SK-N-SH (cell line): Measurements from ENCODE around the gene EXOC6B. TPM values are rescaled to one million over a fixed set of nuclear protein-coding genes. Genes with fewer than 3 reads are reported as not detected.
"Not testable (repeated sequence)": the region's sequence is repeated elsewhere in the genome, so short reads cannot be mapped to it uniquely, and the experiment has no call there.

Experiments
- CTCF ChIA-PET: fragments of 300-600, 350-600 bp; formaldehyde crosslinking; extraction: SDS; loops from one replicate; lab custom pipeline; 2021; lab: Yijun Ruan, JAX
- POLR2A ChIA-PET: fragments of 350-600 bp; sonication (Branson Sonifier 250); formaldehyde crosslinking; extraction: SDS; loops from one replicate; lab custom pipeline; 2020; ENCODE audit warnings: antibody characterized with exemption, inconsistent platforms; lab: Yijun Ruan, JAX
- DNase-seq: peaks from one replicate; pipeline ENCODE4 v3.0.0; 2012
- H2AFZ ChIP-seq: fragments of 200-600 bp; sonication (generic); 2 replicates; pipeline ENCODE4 v1.8.1; 2016; ENCODE audit warnings: antibody characterized with exemption, mild to moderate bottlenecking, low read depth
- H3F3A ChIP-seq: fragments of 200-600 bp; sonication (generic); replicated peaks from 2 replicates; pipeline ENCODE3; 2016; ENCODE audit warnings: antibody characterized with exemption, mild to moderate bottlenecking; ENCODE audit not compliant: insufficient read depth
- H3K27ac ChIP-seq, 2 experiments: fragments of 200-500 bp in 1 of 2; fragments of 200-600 bp in 1 of 2; sonication (Bioruptor generic) in 1 of 2; sonication (generic), shearing (Covaris generic) in 1 of 2; 2 replicates each; pipeline versions ENCODE4 v1.5.1 to v1.6.1; 2014 to 2016; ENCODE audit warnings: low read depth in 2 of 2, inconsistent platforms in 1 of 2, low read length in 1 of 2, mild to moderate bottlenecking in 1 of 2, mixed read lengths in 1 of 2
- H3K27me3 ChIP-seq: fragments of 200-600 bp; sonication (generic), shearing (Covaris generic); 2 replicates; pipeline ENCODE4 v1.6.1; 2016; ENCODE audit warnings: mixed run types; ENCODE audit not compliant: insufficient read depth
- H3K36me3 ChIP-seq, 2 experiments: fragments of 200-500 bp in 1 of 2; fragments of 200-600 bp in 1 of 2; sonication (Bioruptor generic) in 1 of 2; sonication (generic) in 1 of 2; replicated peaks in 1 of 2; 2 replicates each; pipeline versions ENCODE3 to v1.5.1; 2014 to 2016; ENCODE audit warnings: low read length in 1 of 2, mild to moderate bottlenecking in 1 of 2; ENCODE audit not compliant: insufficient read depth in 2 of 2, control insufficient read depth in 1 of 2
- H3K4me1 ChIP-seq, 2 experiments: fragments of 200-500 bp in 1 of 2; fragments of 200-600 bp in 1 of 2; sonication (Bioruptor generic) in 1 of 2; sonication (generic), shearing (Covaris generic) in 1 of 2; 2 replicates each; pipeline versions ENCODE4 v1.5.1 to v1.6.1; 2014 to 2016; ENCODE audit warnings: low read depth in 1 of 2, low read length in 1 of 2, mixed run types in 1 of 2; ENCODE audit not compliant: insufficient read depth in 2 of 2, control insufficient read depth in 1 of 2
- H3K4me2 ChIP-seq: fragments of 200-600 bp; sonication (generic), shearing (Covaris generic); 2 replicates; pipeline ENCODE4 v1.6.1; 2017; ENCODE audit warnings: mixed run types
- H3K4me3 ChIP-seq, 2 experiments: fragments of 200-500 bp in 1 of 2; fragments of 200-600 bp in 1 of 2; sonication (Bioruptor generic) in 1 of 2; sonication (generic), shearing (Covaris generic) in 1 of 2; 2 replicates each; pipeline versions ENCODE4 v1.5.1 to v1.8.1; 2014 to 2016; ENCODE audit warnings: low read depth in 2 of 2, inconsistent platforms in 1 of 2, low read length in 1 of 2, mild to moderate bottlenecking in 1 of 2, mixed read lengths in 1 of 2, moderate library complexity in 1 of 2
- H3K79me2 ChIP-seq: fragments of 200-600 bp; sonication (generic); 2 replicates; pipeline ENCODE4 v1.8.1; 2017; ENCODE audit warnings: mild to moderate bottlenecking; ENCODE audit not compliant: insufficient read depth
- H3K9ac ChIP-seq: fragments of 200-600 bp; sonication (generic); 2 replicates; pipeline ENCODE4 v1.6.1; 2017; ENCODE audit warnings: mixed run types
- H3K9me2 ChIP-seq: fragments of 200-600 bp; sonication (generic); 2 replicates; pipeline ENCODE4 v1.6.1; 2017; ENCODE audit warnings: mixed run types
- H3K9me3 ChIP-seq: fragments of 200-600 bp; sonication (generic); 2 replicates; pipeline ENCODE4 v1.6.1; 2017; ENCODE audit warnings: mixed run types, mild to moderate bottlenecking, moderate library complexity
- H4K20me1 ChIP-seq: fragments of 200-600 bp; sonication (generic); 2 replicates; pipeline ENCODE4 v1.6.1; 2017; ENCODE audit warnings: mild to moderate bottlenecking, mixed run types; ENCODE audit not compliant: insufficient read depth
- CHD2 ChIP-seq: fragments of 150-350 bp; IDR thresholded peaks from 2 replicates; pipeline ENCODE4 v1.6.1; 2018; ENCODE audit warnings: low read length; ENCODE audit not compliant: partially characterized antibody
- FOSL2 ChIP-seq: IDR thresholded peaks from 2 replicates; pipeline ENCODE4 v1.4.0; 2012; ENCODE audit warnings: low read depth, mild to moderate bottlenecking, moderate library complexity, borderline replicate concordance
- GABPA ChIP-seq: IDR thresholded peaks from 2 replicates; pipeline ENCODE4 v1.4.0; 2012; ENCODE audit warnings: low read depth, mild to moderate bottlenecking
- JUND ChIP-seq: IDR thresholded peaks from 2 replicates; pipeline ENCODE4 v1.4.0; 2012
- RFX5 ChIP-seq: IDR thresholded peaks from 2 replicates; pipeline ENCODE4 v1.6.1; 2012; ENCODE audit warnings: mild to moderate bottlenecking, improper control_type of control experiment, low read length
- RXRA ChIP-seq: IDR thresholded peaks from 2 replicates; pipeline ENCODE4 v1.4.0; 2012; ENCODE audit warnings: low read depth, mild to moderate bottlenecking, borderline replicate concordance
- TCF12 ChIP-seq: IDR thresholded peaks from 2 replicates; pipeline ENCODE4 v1.4.0; 2012
- TEAD4 ChIP-seq: IDR thresholded peaks from 2 replicates; pipeline ENCODE4 v1.4.0; 2012; ENCODE audit warnings: mild to moderate bottlenecking, borderline replicate concordance; ENCODE audit not compliant: insufficient read depth
- YY1 ChIP-seq: IDR thresholded peaks from 2 replicates; pipeline ENCODE4 v1.4.0; 2012; ENCODE audit warnings: low read depth, mild to moderate bottlenecking
- WGBS: methylation state at CpG from one replicate; pipeline ENCODE4 v1.1.6; 2017; ENCODE audit warnings: low lambda C conversion rate; 5-methylcytosine and 5-hydroxymethylcytosine counted together
- polyA plus RNA-seq, 3 experiments: library from polyadenylated mRNA; depleted of rRNA; stranded (reverse); fragments of >200 nt; gene quantifications; 2 replicates each; pipeline ENCODE4 v1.2.3, GENCODE V29; 2012
- TF ChIP-seq, protein P1 (sequence below): fragments of 150-350 bp; IDR thresholded peaks from 2 replicates; pipeline ENCODE4 v1.6.1; 2016; ENCODE audit warnings: mild to moderate bottlenecking, low read depth, low read length
- TF ChIP-seq, protein P2 (sequence below): IDR thresholded peaks from 2 replicates; pipeline ENCODE4 v1.4.0; 2012; ENCODE audit warnings: low read depth, borderline replicate concordance
- TF ChIP-seq, protein P3 (sequence below): fragments of 200-600 bp; sonication (generic); IDR thresholded peaks from 2 replicates; pipeline ENCODE4 v1.6.1; 2017; ENCODE audit warnings: antibody characterized with exemption, mild to moderate bottlenecking, moderate library complexity
- TF ChIP-seq, protein P4 (sequence below): IDR thresholded peaks from 2 replicates; pipeline ENCODE4 v1.6.1; 2012; ENCODE audit warnings: mild to moderate bottlenecking, low read depth, low read length, moderate library complexity
- TF ChIP-seq, protein P5 (sequence below): IDR thresholded peaks from 2 replicates; pipeline ENCODE4 v1.4.0; 2012; ENCODE audit warnings: low read depth, borderline replicate concordance

Gene EXOC6B
- polyA plus RNA-seq, 1 of the 3 experiments (the other 2 are of a cell fraction), result 7.4 TPM

DNA sequence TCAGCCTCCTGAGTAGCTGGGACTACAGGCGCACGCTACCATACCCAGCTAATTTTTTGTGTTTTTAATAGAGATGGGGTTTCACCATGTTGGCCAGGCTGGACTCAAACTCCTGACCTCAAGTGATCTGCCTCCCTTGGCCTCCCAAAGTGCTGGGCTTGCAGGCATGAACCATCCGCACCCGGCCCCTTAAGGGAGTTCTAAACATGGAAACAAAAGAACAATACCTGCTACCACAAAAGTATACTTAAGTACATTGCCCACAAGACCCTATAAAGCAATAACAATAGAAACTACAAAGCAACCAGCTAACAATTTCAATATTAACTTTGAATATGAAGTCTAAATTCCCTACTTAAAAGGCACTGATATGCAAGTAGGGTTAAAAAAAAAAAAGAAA, 242.0 kb downstream of the EXOC6B start:
- H3K36me3 ChIP-seq, DNase-seq, H3K9ac ChIP-seq, H3K4me2 ChIP-seq, H3K79me2 ChIP-seq, POLR2A ChIA-PET, H3K4me1 ChIP-seq, H3K4me3 ChIP-seq, H3K27me3 ChIP-seq, H3K9me2 ChIP-seq, H3F3A ChIP-seq, H2AFZ ChIP-seq, H3K9me3 ChIP-seq, H3K27ac ChIP-seq, H4K20me1 ChIP-seq: not testable (repeated sequence)
- CTCF ChIA-PET, result interaction anchor here (1.9 to 6.8 kb wide), 2 partner anchors 433 to 661 kb away, joined by 10 to 62 read pairs; no protein-coding TSS in a partner anchor
- 98% methylated on average over 4 of the region's 4 CpGs for WGBS

DNA sequence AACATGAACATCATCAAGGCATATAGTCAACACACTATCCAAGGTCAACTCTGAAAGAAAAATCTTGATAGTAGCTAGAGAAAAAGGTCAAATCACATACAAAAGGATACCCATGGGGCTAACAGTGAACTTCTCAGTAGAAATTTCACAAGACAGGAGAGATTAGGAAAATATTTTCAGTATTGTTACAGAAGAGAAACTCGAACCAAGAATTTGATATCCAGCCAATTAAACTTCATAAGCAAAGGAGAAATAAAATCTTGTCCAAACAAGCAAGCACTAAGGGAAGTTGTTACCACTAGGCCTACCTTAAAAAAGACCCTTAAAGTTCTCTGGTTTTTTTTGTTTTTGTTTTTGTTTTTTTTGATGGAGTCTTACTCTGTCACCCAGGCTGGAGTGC, 242.5 kb downstream of the EXOC6B start:
- no peak overlapping the region for H3K4me3 ChIP-seq
- no peak overlapping the region for H3K27ac ChIP-seq
- H3F3A ChIP-seq, result no peaks in the 10 kb centered on the region
- H4K20me1 ChIP-seq, result no peaks in the 10 kb centered on the region
- WGBS, result 54% methylated on average over 1 of the region's 1 CpG
- no peaks in the 10 kb centered on the region for H3K9me2 ChIP-seq
- H2AFZ ChIP-seq, result no peak overlapping the region
- H3K9me3 ChIP-seq, result no peaks in the 10 kb centered on the region
- no peak overlapping the region for H3K9ac ChIP-seq
- ChIA-PET POLR2A (no interaction called here), CTCF (interaction anchor here (1.9 to 6.8 kb wide), 2 partner anchors 433 to 660 kb away, joined by 10 to 62 read pairs; no protein-coding TSS in a partner anchor)
- H3K27me3 ChIP-seq, result no peaks in the 10 kb centered on the region
- no peaks in the 10 kb centered on the region for H3K36me3 ChIP-seq
- no peak overlapping the region for H3K4me2 ChIP-seq
- no peaks in the 10 kb centered on the region; a peak in 1 of 4 replicates for H3K4me1 ChIP-seq
- no peak for DNase-seq
- no peaks in the 10 kb centered on the region for H3K79me2 ChIP-seq
- TF ChIP-seq, protein P1, sequence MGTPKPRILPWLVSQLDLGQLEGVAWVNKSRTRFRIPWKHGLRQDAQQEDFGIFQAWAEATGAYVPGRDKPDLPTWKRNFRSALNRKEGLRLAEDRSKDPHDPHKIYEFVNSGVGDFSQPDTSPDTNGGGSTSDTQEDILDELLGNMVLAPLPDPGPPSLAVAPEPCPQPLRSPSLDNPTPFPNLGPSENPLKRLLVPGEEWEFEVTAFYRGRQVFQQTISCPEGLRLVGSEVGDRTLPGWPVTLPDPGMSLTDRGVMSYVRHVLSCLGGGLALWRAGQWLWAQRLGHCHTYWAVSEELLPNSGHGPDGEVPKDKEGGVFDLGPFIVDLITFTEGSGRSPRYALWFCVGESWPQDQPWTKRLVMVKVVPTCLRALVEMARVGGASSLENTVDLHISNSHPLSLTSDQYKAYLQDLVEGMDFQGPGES, result no peak
- no peak for TF ChIP-seq TCF12
- TF ChIP-seq TEAD4, result no peak
- TF ChIP-seq JUND, result no peak
- TF ChIP-seq, protein P2, sequence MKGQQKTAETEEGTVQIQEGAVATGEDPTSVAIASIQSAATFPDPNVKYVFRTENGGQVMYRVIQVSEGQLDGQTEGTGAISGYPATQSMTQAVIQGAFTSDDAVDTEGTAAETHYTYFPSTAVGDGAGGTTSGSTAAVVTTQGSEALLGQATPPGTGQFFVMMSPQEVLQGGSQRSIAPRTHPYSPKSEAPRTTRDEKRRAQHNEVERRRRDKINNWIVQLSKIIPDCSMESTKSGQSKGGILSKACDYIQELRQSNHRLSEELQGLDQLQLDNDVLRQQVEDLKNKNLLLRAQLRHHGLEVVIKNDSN, result no peak
- TF ChIP-seq FOSL2, result no peak
- TF ChIP-seq RXRA, result no peak
- TF ChIP-seq, protein P3, sequence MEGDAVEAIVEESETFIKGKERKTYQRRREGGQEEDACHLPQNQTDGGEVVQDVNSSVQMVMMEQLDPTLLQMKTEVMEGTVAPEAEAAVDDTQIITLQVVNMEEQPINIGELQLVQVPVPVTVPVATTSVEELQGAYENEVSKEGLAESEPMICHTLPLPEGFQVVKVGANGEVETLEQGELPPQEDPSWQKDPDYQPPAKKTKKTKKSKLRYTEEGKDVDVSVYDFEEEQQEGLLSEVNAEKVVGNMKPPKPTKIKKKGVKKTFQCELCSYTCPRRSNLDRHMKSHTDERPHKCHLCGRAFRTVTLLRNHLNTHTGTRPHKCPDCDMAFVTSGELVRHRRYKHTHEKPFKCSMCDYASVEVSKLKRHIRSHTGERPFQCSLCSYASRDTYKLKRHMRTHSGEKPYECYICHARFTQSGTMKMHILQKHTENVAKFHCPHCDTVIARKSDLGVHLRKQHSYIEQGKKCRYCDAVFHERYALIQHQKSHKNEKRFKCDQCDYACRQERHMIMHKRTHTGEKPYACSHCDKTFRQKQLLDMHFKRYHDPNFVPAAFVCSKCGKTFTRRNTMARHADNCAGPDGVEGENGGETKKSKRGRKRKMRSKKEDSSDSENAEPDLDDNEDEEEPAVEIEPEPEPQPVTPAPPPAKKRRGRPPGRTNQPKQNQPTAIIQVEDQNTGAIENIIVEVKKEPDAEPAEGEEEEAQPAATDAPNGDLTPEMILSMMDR, result no peak
- TF ChIP-seq RFX5, result no peak
- TF ChIP-seq, protein P4, sequence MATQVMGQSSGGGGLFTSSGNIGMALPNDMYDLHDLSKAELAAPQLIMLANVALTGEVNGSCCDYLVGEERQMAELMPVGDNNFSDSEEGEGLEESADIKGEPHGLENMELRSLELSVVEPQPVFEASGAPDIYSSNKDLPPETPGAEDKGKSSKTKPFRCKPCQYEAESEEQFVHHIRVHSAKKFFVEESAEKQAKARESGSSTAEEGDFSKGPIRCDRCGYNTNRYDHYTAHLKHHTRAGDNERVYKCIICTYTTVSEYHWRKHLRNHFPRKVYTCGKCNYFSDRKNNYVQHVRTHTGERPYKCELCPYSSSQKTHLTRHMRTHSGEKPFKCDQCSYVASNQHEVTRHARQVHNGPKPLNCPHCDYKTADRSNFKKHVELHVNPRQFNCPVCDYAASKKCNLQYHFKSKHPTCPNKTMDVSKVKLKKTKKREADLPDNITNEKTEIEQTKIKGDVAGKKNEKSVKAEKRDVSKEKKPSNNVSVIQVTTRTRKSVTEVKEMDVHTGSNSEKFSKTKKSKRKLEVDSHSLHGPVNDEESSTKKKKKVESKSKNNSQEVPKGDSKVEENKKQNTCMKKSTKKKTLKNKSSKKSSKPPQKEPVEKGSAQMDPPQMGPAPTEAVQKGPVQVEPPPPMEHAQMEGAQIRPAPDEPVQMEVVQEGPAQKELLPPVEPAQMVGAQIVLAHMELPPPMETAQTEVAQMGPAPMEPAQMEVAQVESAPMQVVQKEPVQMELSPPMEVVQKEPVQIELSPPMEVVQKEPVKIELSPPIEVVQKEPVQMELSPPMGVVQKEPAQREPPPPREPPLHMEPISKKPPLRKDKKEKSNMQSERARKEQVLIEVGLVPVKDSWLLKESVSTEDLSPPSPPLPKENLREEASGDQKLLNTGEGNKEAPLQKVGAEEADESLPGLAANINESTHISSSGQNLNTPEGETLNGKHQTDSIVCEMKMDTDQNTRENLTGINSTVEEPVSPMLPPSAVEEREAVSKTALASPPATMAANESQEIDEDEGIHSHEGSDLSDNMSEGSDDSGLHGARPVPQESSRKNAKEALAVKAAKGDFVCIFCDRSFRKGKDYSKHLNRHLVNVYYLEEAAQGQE, result no peak
- TF ChIP-seq YY1, result no peak
- TF ChIP-seq, protein P5, sequence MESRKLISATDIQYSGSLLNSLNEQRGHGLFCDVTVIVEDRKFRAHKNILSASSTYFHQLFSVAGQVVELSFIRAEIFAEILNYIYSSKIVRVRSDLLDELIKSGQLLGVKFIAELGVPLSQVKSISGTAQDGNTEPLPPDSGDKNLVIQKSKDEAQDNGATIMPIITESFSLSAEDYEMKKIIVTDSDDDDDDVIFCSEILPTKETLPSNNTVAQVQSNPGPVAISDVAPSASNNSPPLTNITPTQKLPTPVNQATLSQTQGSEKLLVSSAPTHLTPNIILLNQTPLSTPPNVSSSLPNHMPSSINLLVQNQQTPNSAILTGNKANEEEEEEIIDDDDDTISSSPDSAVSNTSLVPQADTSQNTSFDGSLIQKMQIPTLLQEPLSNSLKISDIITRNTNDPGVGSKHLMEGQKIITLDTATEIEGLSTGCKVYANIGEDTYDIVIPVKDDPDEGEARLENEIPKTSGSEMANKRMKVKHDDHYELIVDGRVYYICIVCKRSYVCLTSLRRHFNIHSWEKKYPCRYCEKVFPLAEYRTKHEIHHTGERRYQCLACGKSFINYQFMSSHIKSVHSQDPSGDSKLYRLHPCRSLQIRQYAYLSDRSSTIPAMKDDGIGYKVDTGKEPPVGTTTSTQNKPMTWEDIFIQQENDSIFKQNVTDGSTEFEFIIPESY, result no peak
- TF ChIP-seq CHD2, result no peak
- TF ChIP-seq GABPA, result no peak
